ENCODE results near the gene ZDHHC11B. TPM values are rescaled to one million over a fixed set of nuclear protein-coding genes. Genes with fewer than 3 reads are reported as not detected.

ZDHHC11B gene
- total RNA-seq, 1 experiment from 2014 or later: 3.8 TPM

DNA sequence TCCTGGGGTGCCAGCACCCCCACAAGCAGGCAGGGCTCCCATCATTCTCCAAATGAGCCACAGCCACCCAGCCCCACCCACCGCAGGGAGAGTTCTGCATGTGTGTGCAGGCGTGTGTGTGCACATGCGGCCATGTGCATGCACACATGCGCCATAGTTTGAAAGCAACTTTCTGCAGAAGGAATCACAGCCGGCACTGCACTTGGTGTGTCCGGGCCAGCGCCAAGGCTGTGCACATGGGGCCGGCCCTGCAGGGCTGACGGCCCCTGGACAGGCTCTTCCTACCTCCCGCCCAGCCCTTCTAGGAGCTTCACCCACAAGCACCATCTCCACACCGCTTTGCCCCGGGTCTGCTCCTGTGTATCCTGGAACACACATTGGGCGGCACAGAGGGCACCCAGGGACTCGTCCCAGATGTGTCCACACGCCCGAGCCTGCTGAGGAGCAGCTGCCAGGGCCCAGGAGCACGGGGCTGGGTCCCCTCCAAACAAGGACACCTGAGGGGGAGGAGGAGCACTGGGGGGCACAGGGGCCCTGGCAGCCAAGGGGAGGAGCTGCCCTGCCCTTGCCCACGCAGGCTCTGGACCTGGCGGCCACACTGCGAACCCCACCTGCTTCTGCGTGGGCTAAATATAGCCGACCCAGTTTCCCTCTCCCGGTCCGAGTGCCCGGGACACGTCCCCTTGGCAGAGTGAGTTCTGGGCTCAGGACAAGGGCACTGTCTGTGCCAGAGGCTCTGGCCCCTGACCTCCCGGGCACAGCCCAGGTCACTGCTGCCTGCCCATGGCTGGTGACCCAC, 110.5 kb downstream of the ZDHHC11B start:
- intact Hi-C loops (cut with micrococcal nuclease): loop anchor here (10.0 kb wide), 1 partner anchor 491 kb away; no protein-coding TSS in a partner anchor
- no peaks in the 10 kb centered on the region for H4K20me1 ChIP-seq (ENCODE audit: insufficient read depth)
- H2AFZ ChIP-seq (ENCODE audit: low read depth, low read length, poor library complexity, severe bottlenecking): no peak overlapping the region
- no peaks in the 10 kb centered on the region for H3K79me2 ChIP-seq (ENCODE audit: insufficient read depth, low read length)
- DNase-seq (ENCODE audit: low read depth, low spot score) (no peak), ATAC-seq (no peak)
- no peak overlapping the region for H3K9ac ChIP-seq (ENCODE audit: low read length)
- ChIA-PET POLR2A (no interaction called here), CTCF (no interaction called here), RAD21 (ENCODE audit: low non-redundant PET in 1 of 2, low total read pairs in 2 of 2, uncharacterized antibody in 2 of 2, unreplicated experiment in 2 of 2) (no interaction called here)
- no peak overlapping the region for H3K27ac ChIP-seq (ENCODE audit: low read depth, low read length)
- H3K4me2 ChIP-seq (ENCODE audit: low read length): no peak overlapping the region
- H3K36me3 ChIP-seq (ENCODE audit: control insufficient read depth in 1 of 2, insufficient read depth in 2 of 2, low read length in 2 of 2): no peaks in the 10 kb centered on the region
- H3K4me3 ChIP-seq (replicated peaks in 1 of 2; ENCODE audit: low read depth in 1 of 2, low read length in 2 of 2): no peak overlapping the region
- H3K9me2 ChIP-seq (ENCODE audit: insufficient read depth): no peaks in the 10 kb centered on the region
- BruUV-seq (replicated peaks): no TSS peak
- no peaks in the 10 kb centered on the region for H3K27me3 ChIP-seq (ENCODE audit: insufficient read depth, low read length)
- H3K4me1 ChIP-seq (ENCODE audit: control insufficient read depth in 1 of 2, insufficient read depth in 2 of 2, low read length in 2 of 2): peaks cover 0 to 29% of the 10 kb centered on the region in 2 experiments; a peak in 2 of 4 replicates
- TF ChIP-seq TCF7L2 (IDR thresholded peaks at IDR 0.05; ENCODE audit: borderline replicate concordance, extremely low read depth, insufficient read depth, insufficient read length) (no peak), FOSL1 (IDR thresholded peaks at IDR 0.05; ENCODE audit: low read depth) (no peak), ZNF274 (IDR thresholded peaks at IDR 0.05; ENCODE audit: low read depth, low read length) (no peak), ELF1 (IDR thresholded peaks at IDR 0.05; ENCODE audit: borderline replicate concordance, low read depth) (no peak), SIN3A (IDR thresholded peaks at IDR 0.05; ENCODE audit: low read depth) (no peak), CBX3 (IDR thresholded peaks at IDR 0.05; ENCODE audit: low read depth) (no peak), EGR1 (IDR thresholded peaks at IDR 0.05; ENCODE audit: low read depth) (no peak), CEBPB (IDR thresholded peaks at IDR 0.05; ENCODE audit: low read depth) (no peak), SRF (IDR thresholded peaks at IDR 0.05; ENCODE audit: low read depth) (no peak), JUND (IDR thresholded peaks at IDR 0.05) (no peak), RAD21 (IDR thresholded peaks at IDR 0.05; ENCODE audit: low read depth) (no peak), ZFX (IDR thresholded peaks at IDR 0.05) (no peak), EZH2 (IDR thresholded peaks at IDR 0.05) (no peak), EZH2phosphoT487 (IDR thresholded peaks at IDR 0.05; ENCODE audit: borderline replicate concordance) (no peak)
- TF ChIP-seq, protein P1, sequence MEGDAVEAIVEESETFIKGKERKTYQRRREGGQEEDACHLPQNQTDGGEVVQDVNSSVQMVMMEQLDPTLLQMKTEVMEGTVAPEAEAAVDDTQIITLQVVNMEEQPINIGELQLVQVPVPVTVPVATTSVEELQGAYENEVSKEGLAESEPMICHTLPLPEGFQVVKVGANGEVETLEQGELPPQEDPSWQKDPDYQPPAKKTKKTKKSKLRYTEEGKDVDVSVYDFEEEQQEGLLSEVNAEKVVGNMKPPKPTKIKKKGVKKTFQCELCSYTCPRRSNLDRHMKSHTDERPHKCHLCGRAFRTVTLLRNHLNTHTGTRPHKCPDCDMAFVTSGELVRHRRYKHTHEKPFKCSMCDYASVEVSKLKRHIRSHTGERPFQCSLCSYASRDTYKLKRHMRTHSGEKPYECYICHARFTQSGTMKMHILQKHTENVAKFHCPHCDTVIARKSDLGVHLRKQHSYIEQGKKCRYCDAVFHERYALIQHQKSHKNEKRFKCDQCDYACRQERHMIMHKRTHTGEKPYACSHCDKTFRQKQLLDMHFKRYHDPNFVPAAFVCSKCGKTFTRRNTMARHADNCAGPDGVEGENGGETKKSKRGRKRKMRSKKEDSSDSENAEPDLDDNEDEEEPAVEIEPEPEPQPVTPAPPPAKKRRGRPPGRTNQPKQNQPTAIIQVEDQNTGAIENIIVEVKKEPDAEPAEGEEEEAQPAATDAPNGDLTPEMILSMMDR (IDR thresholded peaks at IDR 0.05 in 2 of 3, conservative IDR thresholded peaks at IDR 0.05 in 1 of 3; ENCODE audit: borderline replicate concordance in 1 of 3, insufficient read depth in 1 of 3, low read depth in 2 of 3, low read length in 2 of 3): no peak
- TF ChIP-seq, protein P2, sequence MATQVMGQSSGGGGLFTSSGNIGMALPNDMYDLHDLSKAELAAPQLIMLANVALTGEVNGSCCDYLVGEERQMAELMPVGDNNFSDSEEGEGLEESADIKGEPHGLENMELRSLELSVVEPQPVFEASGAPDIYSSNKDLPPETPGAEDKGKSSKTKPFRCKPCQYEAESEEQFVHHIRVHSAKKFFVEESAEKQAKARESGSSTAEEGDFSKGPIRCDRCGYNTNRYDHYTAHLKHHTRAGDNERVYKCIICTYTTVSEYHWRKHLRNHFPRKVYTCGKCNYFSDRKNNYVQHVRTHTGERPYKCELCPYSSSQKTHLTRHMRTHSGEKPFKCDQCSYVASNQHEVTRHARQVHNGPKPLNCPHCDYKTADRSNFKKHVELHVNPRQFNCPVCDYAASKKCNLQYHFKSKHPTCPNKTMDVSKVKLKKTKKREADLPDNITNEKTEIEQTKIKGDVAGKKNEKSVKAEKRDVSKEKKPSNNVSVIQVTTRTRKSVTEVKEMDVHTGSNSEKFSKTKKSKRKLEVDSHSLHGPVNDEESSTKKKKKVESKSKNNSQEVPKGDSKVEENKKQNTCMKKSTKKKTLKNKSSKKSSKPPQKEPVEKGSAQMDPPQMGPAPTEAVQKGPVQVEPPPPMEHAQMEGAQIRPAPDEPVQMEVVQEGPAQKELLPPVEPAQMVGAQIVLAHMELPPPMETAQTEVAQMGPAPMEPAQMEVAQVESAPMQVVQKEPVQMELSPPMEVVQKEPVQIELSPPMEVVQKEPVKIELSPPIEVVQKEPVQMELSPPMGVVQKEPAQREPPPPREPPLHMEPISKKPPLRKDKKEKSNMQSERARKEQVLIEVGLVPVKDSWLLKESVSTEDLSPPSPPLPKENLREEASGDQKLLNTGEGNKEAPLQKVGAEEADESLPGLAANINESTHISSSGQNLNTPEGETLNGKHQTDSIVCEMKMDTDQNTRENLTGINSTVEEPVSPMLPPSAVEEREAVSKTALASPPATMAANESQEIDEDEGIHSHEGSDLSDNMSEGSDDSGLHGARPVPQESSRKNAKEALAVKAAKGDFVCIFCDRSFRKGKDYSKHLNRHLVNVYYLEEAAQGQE (IDR thresholded peaks at IDR 0.05; ENCODE audit: low read depth): no peak
- TF ChIP-seq, protein P3, sequence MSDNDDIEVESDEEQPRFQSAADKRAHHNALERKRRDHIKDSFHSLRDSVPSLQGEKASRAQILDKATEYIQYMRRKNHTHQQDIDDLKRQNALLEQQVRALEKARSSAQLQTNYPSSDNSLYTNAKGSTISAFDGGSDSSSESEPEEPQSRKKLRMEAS (IDR thresholded peaks at IDR 0.05): no peak
- H3K9me3 ChIP-seq (ENCODE audit: control insufficient read depth in 1 of 2, insufficient read depth in 1 of 2, low read depth in 1 of 2, low read length in 2 of 2): no peaks in the 10 kb centered on the region

Data from HCT116 (cell line).